Neuronal stem cell (in vitro differentiated cells): ENCODE data around the gene ETDC.

Source experiments
- DNase-seq: peaks from one replicate; pipeline ENCODE4 v3.0.0-alpha.2; 2013; ENCODE audit warnings: low spot score
- H2AFZ ChIP-seq: one replicate; pipeline ENCODE4 v1.6.1; 2013; ENCODE audit warnings: mild to moderate bottlenecking, low read length, inconsistent platforms
- H2AK5ac ChIP-seq: 2 replicates; pipeline ENCODE4 v1.6.1; 2013; ENCODE audit warnings: low read depth, mild to moderate bottlenecking, inconsistent platforms, low read length, moderate library complexity, mixed read lengths
- H2BK120ac ChIP-seq: 2 replicates; pipeline ENCODE4 v1.6.1; 2013; ENCODE audit warnings: low read depth, mild to moderate bottlenecking, inconsistent platforms, low read length, moderate library complexity, mixed read lengths
- H2BK12ac ChIP-seq: one replicate; pipeline ENCODE4 v1.6.1; 2013; ENCODE audit warnings: low read length, inconsistent platforms
- H2BK15ac ChIP-seq: 2 replicates; pipeline ENCODE4 v1.6.1; 2013; ENCODE audit warnings: mild to moderate bottlenecking, low read length, inconsistent platforms, mixed read lengths
- H2BK5ac ChIP-seq: one replicate; pipeline ENCODE4 v1.6.1; 2013; ENCODE audit warnings: inconsistent platforms, mild to moderate bottlenecking, low read length, moderate library complexity
- H3K14ac ChIP-seq: one replicate; pipeline ENCODE4 v1.6.1; 2013; ENCODE audit warnings: low read length, inconsistent platforms
- H3K18ac ChIP-seq: 2 replicates; pipeline ENCODE4 v1.6.1; 2013; ENCODE audit warnings: low read length, inconsistent platforms
- H3K23ac ChIP-seq: 2 replicates; pipeline ENCODE4 v1.6.1; 2013; ENCODE audit warnings: low read depth, mild to moderate bottlenecking, mixed read lengths, low read length, inconsistent platforms; ENCODE audit not compliant: poor library complexity
- H3K27ac ChIP-seq: replicated peaks from 3 replicates; pipeline ENCODE4 v1.5.1; 2013; ENCODE audit warnings: low read length, inconsistent platforms
- H3K27me3 ChIP-seq, 3 experiments: 2 replicates each; pipeline ENCODE4 v1.6.1; 2013; ENCODE audit warnings: low read length in 3 of 3, mild to moderate bottlenecking in 2 of 3, inconsistent platforms in 1 of 3, low read depth in 1 of 3, mixed read lengths in 1 of 3, moderate library complexity in 1 of 3; ENCODE audit not compliant: control insufficient read depth in 3 of 3, insufficient read depth in 3 of 3
- H3K36me3 ChIP-seq, 2 donors: replicated peaks in 1 of 2; 2 replicates each; pipeline ENCODE4 v1.6.1; 2013; ENCODE audit warnings: low read length in 2 of 2; ENCODE audit not compliant: control insufficient read depth in 2 of 2, insufficient read depth in 2 of 2
- H3K4ac ChIP-seq: 2 replicates; pipeline ENCODE4 v1.6.1; 2013; ENCODE audit warnings: inconsistent platforms, mild to moderate bottlenecking, low read length, moderate library complexity
- H3K4me1 ChIP-seq, 2 donors: 1 replicate in 1 of 2; 2 replicates in 1 of 2; pipeline ENCODE4 v1.6.1; 2013; ENCODE audit warnings: low read length in 2 of 2, low read depth in 1 of 2; ENCODE audit not compliant: control insufficient read depth in 2 of 2, insufficient read depth in 1 of 2
- H3K4me2 ChIP-seq: one replicate; pipeline ENCODE4 v1.6.1; 2013; ENCODE audit warnings: mild to moderate bottlenecking, low read length, inconsistent platforms; ENCODE audit not compliant: insufficient read depth, poor library complexity, severe bottlenecking
- H3K4me3 ChIP-seq, 2 donors: 2 replicates each; pipeline ENCODE4 v1.5.1; 2013; ENCODE audit warnings: low read length in 2 of 2, mild to moderate bottlenecking in 2 of 2, inconsistent platforms in 1 of 2, moderate library complexity in 1 of 2
- H3K79me1 ChIP-seq: one replicate; pipeline ENCODE4 v1.6.1; 2013; ENCODE audit warnings: low read depth, mild to moderate bottlenecking, inconsistent platforms, low read length, moderate library complexity
- H3K9ac ChIP-seq: one replicate; pipeline ENCODE4 v1.6.1; 2013; ENCODE audit warnings: mild to moderate bottlenecking, low read depth, low read length, inconsistent platforms; ENCODE audit not compliant: poor library complexity
- H3K9me3 ChIP-seq, 2 donors: replicated peaks in 1 of 2; 2 replicates each; pipeline versions ENCODE3 to v1.6.1; 2013; ENCODE audit warnings: low read length in 2 of 2, mild to moderate bottlenecking in 2 of 2, inconsistent platforms in 1 of 2, low read depth in 1 of 2, mixed read lengths in 1 of 2, moderate library complexity in 1 of 2; ENCODE audit not compliant: control insufficient read depth in 2 of 2, insufficient read depth in 1 of 2
- H4K8ac ChIP-seq: one replicate; pipeline ENCODE4 v1.6.1; 2013; ENCODE audit warnings: low read depth, mild to moderate bottlenecking, inconsistent platforms, low read length, moderate library complexity
- H4K91ac ChIP-seq: one replicate; pipeline ENCODE4 v1.6.1; 2013; ENCODE audit warnings: low read length, low read depth, mild to moderate bottlenecking, inconsistent platforms; ENCODE audit not compliant: poor library complexity
- WGBS, 2 donors: extraction: QIAGEN DNeasy Blood & Tissue Kit; methylation state at CpG; one replicate each; pipeline ENCODE4 v1.1.7; 2013; ENCODE audit warnings: missing lambda C conversion rate in 2 of 2, mixed read lengths in 1 of 2; ENCODE audit not compliant: insufficient read length in 2 of 2, insufficient replicate concordance in 1 of 2; ENCODE audit errors: extremely low coverage in 2 of 2; 5-methylcytosine and 5-hydroxymethylcytosine counted together

Gene ETDC

DNA sequence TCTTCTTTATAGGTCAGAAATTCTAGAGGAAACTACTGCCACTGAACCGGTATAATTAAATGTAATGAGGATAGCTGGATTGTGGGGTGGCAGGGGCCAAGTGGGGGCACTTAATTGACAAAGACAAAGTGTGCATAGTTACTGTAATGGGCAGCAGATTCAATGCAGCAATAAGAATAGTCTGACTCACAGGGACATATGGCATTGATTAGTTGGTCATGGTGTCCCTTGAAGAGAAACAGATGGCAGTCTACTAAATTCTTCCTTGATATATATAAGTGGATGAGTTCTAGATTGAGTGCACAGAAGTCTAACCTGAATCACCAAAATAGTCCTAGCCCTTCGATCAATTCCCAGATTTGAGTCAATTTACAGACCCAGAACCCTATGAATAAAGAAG, 31.6 kb downstream of the ETDC start:
- no peak overlapping the region for H2BK120ac ChIP-seq
- H3K4me2 ChIP-seq, result no peak overlapping the region
- H3K36me3 ChIP-seq, result no peaks in the 10 kb centered on the region
- no peak overlapping the region for H4K91ac ChIP-seq
- H3K23ac ChIP-seq, result no peak overlapping the region
- no peak overlapping the region for H2BK5ac ChIP-seq
- no peak overlapping the region for H2BK12ac ChIP-seq
- no peak overlapping the region for H2AK5ac ChIP-seq
- H3K79me1 ChIP-seq, result no peaks in the 10 kb centered on the region
- no peak overlapping the region for H3K4ac ChIP-seq
- H2AFZ ChIP-seq, result no peak overlapping the region
- H3K4me1 ChIP-seq, result peaks cover 1 to 7% of the 10 kb centered on the region in 2 donors
- H3K27ac ChIP-seq, result no peak overlapping the region
- no peak overlapping the region for H4K8ac ChIP-seq
- H2BK15ac ChIP-seq, result no peak overlapping the region
- no peak overlapping the region for H3K9ac ChIP-seq
- WGBS, 2 donors, result no CpG with 5 or more reads among the region's 2 CpGs
- H3K9me3 ChIP-seq, result no peaks in the 10 kb centered on the region
- no peak overlapping the region for H3K4me3 ChIP-seq
- no peaks in the 10 kb centered on the region for H3K27me3 ChIP-seq
- DNase-seq, result no peak
- no peak overlapping the region for H3K14ac ChIP-seq
- no peak overlapping the region for H3K18ac ChIP-seq

DNA sequence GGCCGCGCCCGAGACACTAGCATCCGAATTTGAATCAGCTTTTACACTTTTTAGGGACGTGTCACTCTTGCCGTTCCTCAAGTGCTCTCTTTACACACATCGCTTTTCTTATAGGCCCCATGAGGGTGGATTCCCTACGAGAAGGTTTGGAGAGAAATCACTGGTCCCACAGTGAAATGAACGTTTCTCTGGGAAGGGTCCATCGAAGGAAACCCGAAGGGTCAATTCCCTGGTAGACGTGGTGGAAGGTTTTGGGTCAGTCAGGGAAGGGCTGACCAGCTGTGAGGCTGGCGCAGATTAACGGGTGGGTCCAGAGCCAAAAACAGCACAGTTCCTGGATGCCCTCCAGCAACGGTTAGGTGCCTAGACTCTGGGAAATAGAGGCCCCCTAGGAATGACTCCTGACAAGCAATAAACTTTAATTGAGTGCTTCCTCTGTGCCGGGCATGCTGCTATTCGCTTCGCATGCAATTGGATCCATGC, 35.9 kb downstream of the ETDC start:
- peaks cover 0 to 3% (median 0%) of the 10 kb centered on the region in 3 experiments for H3K27me3 ChIP-seq
- H2AFZ ChIP-seq, result peak overlapping the region; percentile 85
- no peak for DNase-seq
- no peak overlapping the region for H2BK5ac ChIP-seq
- no peak overlapping the region for H2BK12ac ChIP-seq
- H3K4me3 ChIP-seq, result peak overlapping the region; percentile 72 to 86
- peak overlapping the region; percentile 62 for H3K4me2 ChIP-seq
- no peak overlapping the region for H3K18ac ChIP-seq
- H3K9me3 ChIP-seq, result no peaks in the 10 kb centered on the region
- no peak overlapping the region for H2BK120ac ChIP-seq
- no peak overlapping the region for H3K14ac ChIP-seq
- no CpG with 5 or more reads among the region's 18 CpGs for WGBS, 2 donors
- H3K9ac ChIP-seq, result no peak overlapping the region
- peaks cover 1 to 7% of the 10 kb centered on the region in 2 donors for H3K4me1 ChIP-seq
- H4K8ac ChIP-seq, result no peak overlapping the region
- H2BK15ac ChIP-seq, result no peak overlapping the region
- H3K79me1 ChIP-seq, result no peaks in the 10 kb centered on the region
- H3K23ac ChIP-seq, result no peak overlapping the region
- H2AK5ac ChIP-seq, result no peak overlapping the region
- no peak overlapping the region for H3K27ac ChIP-seq
- peaks cover 2 to 21% of the 10 kb centered on the region in 2 donors for H3K36me3 ChIP-seq
- no peak overlapping the region for H4K91ac ChIP-seq
- no peak overlapping the region for H3K4ac ChIP-seq

- H2BK120ac ChIP-seq, result no peak overlapping the region
- no peak overlapping the region for H3K14ac ChIP-seq
- no peaks in the 10 kb centered on the region for H3K9me3 ChIP-seq
- H3K9ac ChIP-seq, result no peak overlapping the region
- no peak overlapping the region for H2BK15ac ChIP-seq
- H3K27me3 ChIP-seq, result peaks cover 0 to 3% (median 0%) of the 10 kb centered on the region in 3 experiments
- WGBS, 2 donors, result no CpG with 5 or more reads among the region's 6 CpGs
- peaks cover 6 to 32% of the 10 kb centered on the region in 2 donors for H3K36me3 ChIP-seq
- no peak overlapping the region for H4K91ac ChIP-seq
- H3K18ac ChIP-seq, result no peak overlapping the region
- H2BK12ac ChIP-seq, result no peak overlapping the region
- DNase-seq, result no peak
- H3K79me1 ChIP-seq, result no peaks in the 10 kb centered on the region
- no peak overlapping the region for H3K4me2 ChIP-seq
- H2AFZ ChIP-seq, result no peak overlapping the region
- no peak overlapping the region for H3K23ac ChIP-seq
- H3K4me3 ChIP-seq, result no peak overlapping the region
- H2AK5ac ChIP-seq, result no peak overlapping the region
- H3K4me1 ChIP-seq, result peaks cover 1 to 6% of the 10 kb centered on the region in 2 donors
- no peak overlapping the region for H2BK5ac ChIP-seq
- no peak overlapping the region for H4K8ac ChIP-seq
- no peak overlapping the region for H3K27ac ChIP-seq
- H3K4ac ChIP-seq, result no peak overlapping the region
Measured at GRCh38 chrX:135346975-135347374, 37.7 kb downstream of the ETDC start.

DNA sequence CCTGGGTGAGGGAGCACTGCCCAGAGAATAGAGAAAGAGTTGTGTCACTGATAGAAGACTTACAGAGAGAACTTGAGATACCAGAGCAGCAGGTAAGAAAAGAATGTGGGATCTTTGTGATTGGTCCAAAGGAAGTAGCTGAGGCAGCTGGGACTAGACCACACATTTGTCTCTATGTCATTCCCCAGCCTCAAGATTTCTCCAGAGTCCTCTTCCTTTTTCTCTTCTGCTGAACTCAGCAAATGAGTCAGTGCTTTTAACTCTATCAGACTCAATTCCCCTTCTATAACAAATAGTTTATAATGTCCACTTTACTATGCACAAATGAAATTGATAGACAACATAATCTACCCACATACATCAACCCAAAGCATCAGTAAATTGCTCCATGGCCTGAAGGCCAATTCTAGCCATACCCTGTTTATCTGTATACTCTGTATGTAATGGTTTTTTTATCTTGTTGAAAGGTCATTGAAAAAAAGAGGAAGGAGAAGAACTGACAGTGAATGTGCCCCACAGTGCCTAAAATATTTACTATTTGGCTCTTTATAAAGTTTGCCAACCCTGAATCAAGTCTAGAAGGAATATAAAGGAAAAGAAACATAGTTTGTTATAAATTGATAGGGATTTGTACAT, 38.2 kb downstream of the ETDC start:
- Histone ChIP-seq H3K4ac (no peak overlapping the region), H2BK15ac (no peak overlapping the region), H3K14ac (no peak overlapping the region), H3K4me3 (no peak overlapping the region), H4K91ac (no peak overlapping the region), H2BK12ac (no peak overlapping the region), H2AFZ (no peak overlapping the region), H3K23ac (no peak overlapping the region), H3K4me2 (no peak overlapping the region), H3K27me3 (peaks cover 0 to 3% (median 0%) of the 10 kb centered on the region in 3 experiments), H3K27ac (no peak overlapping the region), H2BK5ac (no peak overlapping the region), H3K18ac (no peak overlapping the region), H3K4me1 (peaks cover 0 to 2% of the 10 kb centered on the region in 2 donors), H2AK5ac (no peak overlapping the region), H4K8ac (no peak overlapping the region), H3K36me3 (peaks cover 6 to 35% of the 10 kb centered on the region in 2 donors), H3K9ac (no peak overlapping the region), H2BK120ac (no peak overlapping the region), H3K79me1 (no peaks in the 10 kb centered on the region), H3K9me3 (no peaks in the 10 kb centered on the region)
- no peak for DNase-seq
